K562 (cell line): ENCODE data around the gene ATAD3B. TPM values are rescaled to one million over a fixed set of nuclear protein-coding genes. Genes with fewer than 3 reads are reported as not detected.

Experiments
- ATAC-seq: fragments of 200-7000 bp; cut with Tn5 transposase; 3 replicates; pipeline ENCODE4 v1.9.1; 2020; ENCODE audit warnings: moderate library complexity
- BruUV-seq: library from RNA; stranded (reverse); fragments of 400-500 nt; replicated peaks from 2 replicates; lab custom pipeline; 2021; lab: Mats Ljungman, UMichigan
- CTCF ChIA-PET: fragments of 300-600 bp; formaldehyde crosslinking; extraction: SDS; loops from one replicate; lab custom pipeline; 2021; ENCODE audit warnings: low intra/inter-chr PET ratio; lab: Yijun Ruan, JAX
- POLR2A ChIA-PET: fragments of 300-600, 350-650 bp; sonication (Branson Sonifier 250); formaldehyde crosslinking; extraction: SDS; loops from one replicate; lab custom pipeline; 2021; ENCODE audit warnings: antibody characterized with exemption, inconsistent platforms; lab: Yijun Ruan, JAX
- DNase-seq, 4 experiments: peaks; one replicate each; pipeline versions ENCODE4 v3.0.0 to v3.0.0-alpha.2; 2011 to 2018; ENCODE audit warnings: low spot score in 3 of 4, mixed read lengths in 3 of 4; ENCODE audit errors: extremely low read depth in 1 of 4
- FAIRE-seq: peaks from 2 replicates; lab custom pipeline; 2011; peaks lifted over from hg19 to GRCh38; lab: Jason Lieb, UNC
- H2AFZ ChIP-seq: 2 replicates; pipeline ENCODE4 v1.6.0; 2011; ENCODE audit warnings: low read depth, low read length, control low read depth, inconsistent platforms
- H3K27ac ChIP-seq: fragments of 200-600 bp; 3 replicates; pipeline ENCODE4 v1.8.0; 2011; ENCODE audit warnings: low read depth, mild to moderate bottlenecking, control low read depth, inconsistent platforms, low read length, moderate library complexity, mixed read lengths; ENCODE audit errors: extremely low read depth
- H3K27me3 ChIP-seq, 2 experiments: fragments of 300-600 bp in 1 of 2; 2 replicates in 1 of 2; 3 replicates in 1 of 2; pipeline versions ENCODE4 v1.6.0 to v1.8.0; 2011; ENCODE audit warnings: inconsistent platforms in 2 of 2, low read length in 2 of 2, mild to moderate bottlenecking in 1 of 2, mixed read lengths in 1 of 2, moderate library complexity in 1 of 2; ENCODE audit not compliant: control insufficient read depth in 2 of 2, insufficient read depth in 2 of 2
- H3K36me3 ChIP-seq: fragments of 300-600 bp; 3 replicates; pipeline ENCODE4 v1.8.0; 2011; ENCODE audit warnings: mild to moderate bottlenecking, low read length, inconsistent platforms; ENCODE audit not compliant: control insufficient read depth, insufficient read depth
- H3K4me1 ChIP-seq, 2 experiments: fragments of 200-600 bp in 1 of 2; replicated peaks in 1 of 2; 2 replicates in 1 of 2; 3 replicates in 1 of 2; pipeline versions ENCODE4 v1.5.1 to v1.8.0; 2011; ENCODE audit warnings: inconsistent platforms in 2 of 2, low read length in 2 of 2, mild to moderate bottlenecking in 1 of 2, mixed read lengths in 1 of 2, moderate library complexity in 1 of 2; ENCODE audit not compliant: control insufficient read depth in 2 of 2, insufficient read depth in 2 of 2
- H3K4me2 ChIP-seq: 2 replicates; pipeline ENCODE4 v1.6.1; 2011; ENCODE audit warnings: low read length, control low read depth, inconsistent platforms, mixed read lengths; ENCODE audit not compliant: insufficient read depth
- H3K4me3 ChIP-seq: fragments of 200-600 bp; sonication (generic), shearing (Covaris generic); 2 replicates; pipeline ENCODE4 v1.5.1; 2016; ENCODE audit warnings: control low read depth, inconsistent platforms
- H3K79me2 ChIP-seq: fragments of 200-600 bp; 3 replicates; pipeline ENCODE4 v1.8.0; 2011; ENCODE audit warnings: low read length, inconsistent platforms; ENCODE audit not compliant: control insufficient read depth, insufficient read depth
- H3K9ac ChIP-seq, 2 experiments: 2 replicates each; pipeline versions ENCODE4 v1.6.0 to v1.6.1; 2011; ENCODE audit warnings: low read depth in 2 of 2, low read length in 2 of 2, control low read depth in 1 of 2, inconsistent platforms in 1 of 2, mild to moderate bottlenecking in 1 of 2, mixed read lengths in 1 of 2; ENCODE audit not compliant: insufficient read depth in 1 of 2
- H3K9me1 ChIP-seq: one replicate; pipeline ENCODE4 v1.6.0; 2011; ENCODE audit warnings: inconsistent platforms, mild to moderate bottlenecking, low read length, moderate library complexity; ENCODE audit not compliant: control insufficient read depth, insufficient read depth
- H3K9me3 ChIP-seq: replicated peaks from 2 replicates; pipeline ENCODE4 v1.5.1; 2011; ENCODE audit warnings: low read depth, low read length, inconsistent platforms; ENCODE audit not compliant: control insufficient read depth, insufficient read depth
- H4K20me1 ChIP-seq: replicated peaks from 2 replicates; pipeline ENCODE4 v1.6.1; 2011; ENCODE audit warnings: low read length, inconsistent platforms, mixed read lengths; ENCODE audit not compliant: control insufficient read depth, insufficient read depth
- CHD1 ChIP-seq: fragments of 200-600 bp; sonication (generic); IDR thresholded peaks from one replicate; pipeline ENCODE4 v1.6.1; 2012; ENCODE audit warnings: mild to moderate bottlenecking, moderate library complexity, low read length, inconsistent platforms
- HMG20B ChIP-seq: fragments of 250-450 bp; sonication (Bioruptor Pico); IDR thresholded peaks from 2 replicates; pipeline ENCODE4 v1.5.0; 2021; ENCODE audit warnings: mild to moderate bottlenecking
- NFXL1 ChIP-seq: fragments of 450-650 bp; formaldehyde crosslinking; IDR thresholded peaks from 2 replicates; pipeline ENCODE4 v1.4.0; 2021; ENCODE audit warnings: mild to moderate bottlenecking
- POLR2G ChIP-seq: fragments of 200-400 bp; formaldehyde crosslinking; IDR thresholded peaks from 2 replicates; pipeline ENCODE4 v1.6.1; 2017; ENCODE audit warnings: low read depth, mild to moderate bottlenecking, antibody characterized with exemption, low read length, moderate library complexity
- RBFOX2 ChIP-seq: fragments of 200-400 bp; formaldehyde crosslinking; IDR thresholded peaks from 2 replicates; pipeline ENCODE4 v1.6.1; 2017; ENCODE audit warnings: low read depth, mild to moderate bottlenecking, low read length, moderate library complexity
- SMARCC2 ChIP-seq: fragments of 450-650 bp; IDR thresholded peaks from 2 replicates; pipeline ENCODE4 v1.6.1; 2017; ENCODE audit warnings: antibody characterized with exemption, moderate library complexity, mild to moderate bottlenecking, low read depth
- TEAD1 ChIP-seq, 2 experiments: fragments of 450-650 bp in 1 of 2; sonication (generic) in 1 of 2; formaldehyde crosslinking; IDR thresholded peaks; 2 replicates each; pipeline versions ENCODE4 v1.4.0 to v1.8.0; 2020 to 2022; ENCODE audit warnings: mild to moderate bottlenecking in 2 of 2, missing genetic modification reagents in 1 of 2
- WGBS: fragments of 100-300 bp; shearing (Covaris generic); methylation state at CpG from one replicate; pipeline ENCODE4 v1.1.6; 2016; ENCODE audit warnings: low coverage, mixed read lengths; ENCODE audit not compliant: insufficient coverage; ENCODE audit errors: missing lambda C conversion rate; 5-methylcytosine and 5-hydroxymethylcytosine counted together
- in situ Hi-C: fragments of 300-500 bp; cut with MboI; formaldehyde crosslinking; loops from 4 replicates; pipeline ENCODE4 v1.15.0; 2018; ENCODE audit warnings: inconsistent platforms, mixed read lengths
- intact Hi-C: fragments of 100-400 bp; cut with micrococcal nuclease; formaldehyde crosslinking; loops from 2 replicates; pipeline ENCODE4 v1.14.2; 2022
- polyA plus RNA-seq, 8 experiments: library from polyadenylated mRNA; depleted of rRNA in 4 of 8; stranded (reverse) in 5 of 8; unstranded in 3 of 8; fragments of >200 nt; fragmentation: Nextera tagmentation in 2 of 8; fragmentation: Illumina TruSeq in 1 of 8; extraction: Ambion mirVana in 2 of 8; extraction: Trizol in 1 of 8; gene quantifications; 2 replicates each; pipeline versions ENCODE4 v1.2.1 to v1.2.3, GENCODE V29; 2011 to 2014; ENCODE audit warnings: inconsistent platforms in 1 of 8, missing spikeins in 1 of 8
- total RNA-seq, 7 experiments: library from RNA; depleted of rRNA in 6 of 7; stranded (reverse); fragments of >200 nt in 6 of 7; fragmentation: Illumina TruSeq in 2 of 7; extraction: Trizol in 2 of 7; gene quantifications; 2 replicates each; pipeline versions ENCODE4 v1.2.1 to v1.2.3, GENCODE V29; 2011 to 2021; ENCODE audit warnings: low replicate concordance in 1 of 7
- TF ChIP-seq, protein P1 (sequence below), 2 experiments: fragments of 450-650 bp; IDR thresholded peaks; 2 replicates each; pipeline ENCODE4 v1.6.1; 2018; ENCODE audit warnings: mild to moderate bottlenecking in 2 of 2, low read depth in 1 of 2; ENCODE audit not compliant: partially characterized antibody in 2 of 2
- TF ChIP-seq, protein P2 (sequence below), 3 experiments: fragments of 200-800 bp in 1 of 3; fragments of 250-450 bp in 1 of 3; fragments of 450-650 bp in 1 of 3; sonication (Bioruptor Pico) in 1 of 3; sonication (Bioruptor generic) in 1 of 3; formaldehyde crosslinking in 1 of 3; IDR thresholded peaks; 2 replicates each; pipeline versions ENCODE4 v1.6.1 to v1.8.0; 2016 to 2022; ENCODE audit warnings: mild to moderate bottlenecking in 2 of 3, missing genetic modification characterization in 2 of 3, missing compliant biosample characterization in 1 of 3, moderate library complexity in 1 of 3

The ATAD3B gene
- total and polyA plus RNA-seq, 9 of the 15 experiments (the other 6 are each of a cell fraction or from before 2014, with no cell fraction given) = 0.07 to 113 (median 27.7) TPM

DNA sequence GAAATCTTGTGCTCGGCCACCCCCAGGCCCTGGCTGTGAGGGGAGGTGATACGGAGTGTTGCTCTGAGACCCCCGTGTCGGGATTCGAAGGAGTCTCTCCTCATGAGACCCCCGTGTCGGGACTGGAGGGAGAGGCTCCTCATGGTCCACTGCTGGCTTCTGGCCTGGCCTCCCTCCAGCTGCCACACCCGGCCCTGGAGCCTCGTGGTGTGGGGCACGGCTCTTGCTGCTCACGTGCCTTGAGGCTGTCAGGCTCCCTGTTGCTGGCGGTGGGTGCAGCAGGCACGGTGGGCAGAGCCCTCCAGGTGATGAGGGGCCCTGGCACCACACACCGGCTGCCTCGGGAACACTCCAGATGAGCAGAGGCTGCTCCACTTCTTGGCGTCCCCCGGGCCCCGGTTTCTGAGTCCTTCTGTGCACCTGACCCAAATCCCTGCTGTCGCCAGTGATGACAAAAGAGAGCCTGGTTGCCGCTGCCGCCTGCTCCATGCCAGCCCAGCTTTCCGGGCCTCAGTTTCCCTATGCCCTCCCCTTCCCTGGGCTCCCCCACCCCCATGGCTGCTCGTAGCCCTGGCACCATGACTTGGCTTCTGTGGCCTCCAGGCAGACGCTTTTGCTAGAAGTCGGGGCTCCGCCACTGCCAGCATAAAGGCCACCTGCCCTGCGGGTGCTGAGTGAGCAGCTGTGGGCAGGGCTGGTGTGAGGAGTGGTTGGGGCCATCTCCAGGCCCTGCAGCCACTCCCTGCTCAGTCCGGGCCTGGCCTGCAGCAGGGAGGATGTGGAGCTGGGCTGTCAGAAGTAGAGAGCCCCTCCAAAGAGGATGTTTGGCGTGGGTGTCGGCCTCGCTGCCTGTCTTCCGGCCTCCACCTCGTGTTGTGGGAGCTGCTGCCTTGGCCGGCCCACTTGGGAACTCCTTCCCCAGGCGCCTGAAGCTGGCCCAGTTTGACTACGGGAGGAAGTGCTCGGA, 57.0 kb downstream of the ATAD3B start (continued):
- TF ChIP-seq HMG20B (no peak), CHD1 (no peak), SMARCC2 (no peak)
- TF ChIP-seq, protein P1, sequence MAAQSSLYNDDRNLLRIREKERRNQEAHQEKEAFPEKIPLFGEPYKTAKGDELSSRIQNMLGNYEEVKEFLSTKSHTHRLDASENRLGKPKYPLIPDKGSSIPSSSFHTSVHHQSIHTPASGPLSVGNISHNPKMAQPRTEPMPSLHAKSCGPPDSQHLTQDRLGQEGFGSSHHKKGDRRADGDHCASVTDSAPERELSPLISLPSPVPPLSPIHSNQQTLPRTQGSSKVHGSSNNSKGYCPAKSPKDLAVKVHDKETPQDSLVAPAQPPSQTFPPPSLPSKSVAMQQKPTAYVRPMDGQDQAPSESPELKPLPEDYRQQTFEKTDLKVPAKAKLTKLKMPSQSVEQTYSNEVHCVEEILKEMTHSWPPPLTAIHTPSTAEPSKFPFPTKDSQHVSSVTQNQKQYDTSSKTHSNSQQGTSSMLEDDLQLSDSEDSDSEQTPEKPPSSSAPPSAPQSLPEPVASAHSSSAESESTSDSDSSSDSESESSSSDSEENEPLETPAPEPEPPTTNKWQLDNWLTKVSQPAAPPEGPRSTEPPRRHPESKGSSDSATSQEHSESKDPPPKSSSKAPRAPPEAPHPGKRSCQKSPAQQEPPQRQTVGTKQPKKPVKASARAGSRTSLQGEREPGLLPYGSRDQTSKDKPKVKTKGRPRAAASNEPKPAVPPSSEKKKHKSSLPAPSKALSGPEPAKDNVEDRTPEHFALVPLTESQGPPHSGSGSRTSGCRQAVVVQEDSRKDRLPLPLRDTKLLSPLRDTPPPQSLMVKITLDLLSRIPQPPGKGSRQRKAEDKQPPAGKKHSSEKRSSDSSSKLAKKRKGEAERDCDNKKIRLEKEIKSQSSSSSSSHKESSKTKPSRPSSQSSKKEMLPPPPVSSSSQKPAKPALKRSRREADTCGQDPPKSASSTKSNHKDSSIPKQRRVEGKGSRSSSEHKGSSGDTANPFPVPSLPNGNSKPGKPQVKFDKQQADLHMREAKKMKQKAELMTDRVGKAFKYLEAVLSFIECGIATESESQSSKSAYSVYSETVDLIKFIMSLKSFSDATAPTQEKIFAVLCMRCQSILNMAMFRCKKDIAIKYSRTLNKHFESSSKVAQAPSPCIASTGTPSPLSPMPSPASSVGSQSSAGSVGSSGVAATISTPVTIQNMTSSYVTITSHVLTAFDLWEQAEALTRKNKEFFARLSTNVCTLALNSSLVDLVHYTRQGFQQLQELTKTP (IDR thresholded peaks at IDR 0.05; ENCODE audit: low read depth in 1 of 2, partially characterized antibody in 2 of 2) = no peak

DNA sequence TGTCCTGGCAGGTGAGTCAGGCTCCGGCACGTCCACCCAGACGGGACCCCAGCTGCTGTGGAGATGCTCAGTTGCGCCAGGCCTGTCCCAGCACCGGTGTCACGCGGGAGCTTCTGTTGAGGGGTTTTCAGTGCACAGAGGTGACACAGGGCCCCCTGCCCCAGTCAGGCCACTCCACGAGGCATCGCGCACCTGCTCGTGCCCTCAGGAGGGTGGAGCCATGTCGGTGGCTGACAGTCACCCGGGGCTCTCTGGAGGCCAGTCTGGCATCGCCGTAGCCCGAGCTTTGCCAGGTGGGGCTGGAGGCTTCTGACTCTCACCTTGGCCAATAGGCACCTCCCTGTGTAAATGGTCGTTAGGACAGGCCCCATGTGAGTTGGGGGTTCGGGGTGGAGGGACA, 57.8 kb downstream of the ATAD3B start:
- Histone ChIP-seq H4K20me1 (no peaks in the 10 kb centered on the region), H3K27ac (no peak overlapping the region), H3K4me3 (no peak overlapping the region), H3K9me3 (peaks cover 20% of the 10 kb centered on the region), H2AFZ (no peak overlapping the region), H3K4me2 (no peak overlapping the region), H3K9ac (no peak overlapping the region), H3K4me1 (peaks cover 0 to 6% of the 10 kb centered on the region in 2 experiments; a peak in 2 of 5 replicates), H3K36me3 (peaks cover 69% of the 10 kb centered on the region; the same call in 2 of the 3 replicates), H3K27me3 (no peaks in the 10 kb centered on the region), H3K9me1 (no peaks in the 10 kb centered on the region), H3K79me2 (no peaks in the 10 kb centered on the region)
- in situ Hi-C loops = no loop called here
- no TSS peak for BruUV-seq
- FAIRE-seq = no peak
- no peak for TF ChIP-seq NFXL1 (CRISPR knock-in tag)
- TF ChIP-seq, protein P2, sequence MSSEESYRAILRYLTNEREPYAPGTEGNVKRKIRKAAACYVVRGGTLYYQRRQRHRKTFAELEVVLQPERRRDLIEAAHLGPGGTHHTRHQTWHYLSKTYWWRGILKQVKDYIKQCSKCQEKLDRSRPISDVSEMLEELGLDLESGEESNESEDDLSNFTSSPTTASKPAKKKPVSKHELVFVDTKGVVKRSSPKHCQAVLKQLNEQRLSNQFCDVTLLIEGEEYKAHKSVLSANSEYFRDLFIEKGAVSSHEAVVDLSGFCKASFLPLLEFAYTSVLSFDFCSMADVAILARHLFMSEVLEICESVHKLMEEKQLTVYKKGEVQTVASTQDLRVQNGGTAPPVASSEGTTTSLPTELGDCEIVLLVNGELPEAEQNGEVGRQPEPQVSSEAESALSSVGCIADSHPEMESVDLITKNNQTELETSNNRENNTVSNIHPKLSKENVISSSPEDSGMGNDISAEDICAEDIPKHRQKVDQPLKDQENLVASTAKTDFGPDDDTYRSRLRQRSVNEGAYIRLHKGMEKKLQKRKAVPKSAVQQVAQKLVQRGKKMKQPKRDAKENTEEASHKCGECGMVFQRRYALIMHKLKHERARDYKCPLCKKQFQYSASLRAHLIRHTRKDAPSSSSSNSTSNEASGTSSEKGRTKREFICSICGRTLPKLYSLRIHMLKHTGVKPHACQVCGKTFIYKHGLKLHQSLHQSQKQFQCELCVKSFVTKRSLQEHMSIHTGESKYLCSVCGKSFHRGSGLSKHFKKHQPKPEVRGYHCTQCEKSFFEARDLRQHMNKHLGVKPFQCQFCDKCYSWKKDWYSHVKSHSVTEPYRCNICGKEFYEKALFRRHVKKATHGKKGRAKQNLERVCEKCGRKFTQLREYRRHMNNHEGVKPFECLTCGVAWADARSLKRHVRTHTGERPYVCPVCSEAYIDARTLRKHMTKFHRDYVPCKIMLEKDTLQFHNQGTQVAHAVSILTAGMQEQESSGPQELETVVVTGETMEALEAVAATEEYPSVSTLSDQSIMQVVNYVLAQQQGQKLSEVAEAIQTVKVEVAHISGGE (CRISPR knock-in tag; IDR thresholded peaks at IDR 0.05) = no peak
- TF ChIP-seq TEAD1 (CRISPR knock-in tag; IDR thresholded peaks at IDR 0.05) = no peak
- TF ChIP-seq RBFOX2 = peak; percentile 11; the same call in 1 of the 2 replicates
- TF ChIP-seq POLR2G = peak; percentile 66
- DNase-seq = peak in 1 of 4 experiments; percentile 7
- ChIA-PET CTCF (no interaction called here), POLR2A (interaction anchor here (1.4 kb wide), 1 partner anchor 22 kb away, joined by 3 read pairs; no protein-coding TSS in a partner anchor)
- intact Hi-C loops = no loop called here
- 99% methylated on average over 11 of the region's 18 CpGs for WGBS
- no peak for ATAC-seq
